HG02870 (cell line): ENCODE results near the gene ZDHHC1.

Experiments used
- ATAC-seq: cut with Tn5 transposase; IDR thresholded peaks from one replicate; pipeline ENCODE4 v1.9.1; 2021; ENCODE audit warnings: mild to moderate bottlenecking, moderate library complexity; ENCODE audit not compliant: unreplicated experiment

The ZDHHC1 gene, protein sequence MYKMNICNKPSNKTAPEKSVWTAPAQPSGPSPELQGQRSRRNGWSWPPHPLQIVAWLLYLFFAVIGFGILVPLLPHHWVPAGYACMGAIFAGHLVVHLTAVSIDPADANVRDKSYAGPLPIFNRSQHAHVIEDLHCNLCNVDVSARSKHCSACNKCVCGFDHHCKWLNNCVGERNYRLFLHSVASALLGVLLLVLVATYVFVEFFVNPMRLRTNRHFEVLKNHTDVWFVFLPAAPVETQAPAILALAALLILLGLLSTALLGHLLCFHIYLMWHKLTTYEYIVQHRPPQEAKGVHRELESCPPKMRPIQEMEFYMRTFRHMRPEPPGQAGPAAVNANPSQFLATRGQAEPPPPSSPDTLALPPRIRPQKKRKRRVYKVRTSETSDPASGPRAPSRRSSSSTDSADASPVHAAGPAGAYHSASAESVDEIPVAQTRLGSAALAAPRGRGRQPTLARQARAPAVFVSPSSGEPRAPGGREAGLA

DNA sequence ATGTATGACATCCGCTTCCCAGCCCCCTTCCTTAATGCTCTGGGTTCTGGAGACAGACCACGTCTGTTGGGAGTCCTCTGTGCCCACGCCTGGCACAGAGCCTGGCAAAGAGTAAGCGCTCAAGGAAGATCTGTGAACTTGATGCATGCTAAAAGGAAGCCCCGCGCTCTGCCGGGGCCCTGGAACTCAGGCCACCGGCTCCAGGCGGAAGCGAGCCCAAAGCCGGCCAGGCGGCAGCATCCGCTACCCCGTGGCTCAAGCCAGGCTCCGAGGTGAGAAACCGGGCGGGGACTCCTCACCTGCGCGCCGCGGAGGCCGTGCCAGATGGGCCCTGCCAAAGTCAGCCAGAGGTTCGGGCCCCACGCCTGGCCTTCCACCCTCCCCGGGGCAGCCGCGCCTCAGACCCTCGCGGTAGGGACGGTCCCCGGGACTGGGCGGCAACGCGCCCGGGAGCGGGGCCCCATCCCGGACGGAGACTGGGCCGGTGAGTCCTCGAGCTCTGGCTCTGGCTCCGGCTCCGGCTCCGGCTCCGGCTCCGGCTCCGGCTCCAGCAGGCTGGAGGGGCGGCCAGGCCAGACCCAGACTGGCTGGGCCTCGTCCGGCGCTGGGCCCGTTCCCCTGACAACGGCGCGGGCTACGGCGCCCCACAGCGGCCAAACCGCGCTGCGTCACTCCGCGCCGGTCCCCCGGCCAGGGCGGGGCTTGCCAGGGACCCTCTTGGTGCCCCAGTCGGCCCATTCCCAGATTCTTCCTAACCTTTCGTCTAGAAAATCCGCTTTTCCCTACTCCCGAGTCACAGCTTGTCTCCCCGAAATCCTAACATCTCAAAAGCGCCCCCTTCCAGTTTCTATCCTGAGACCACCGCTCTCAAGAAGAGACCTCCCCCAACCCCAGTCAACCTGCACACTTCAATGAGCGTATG is at the start of gene ZDHHC1:
Gene ZDHHC1 (minus strand): TSS at position 606 of the 922 bp plus-strand sequence. CDS start 8,702 bp downstream, outside the sequence.
- peak; percentile 62 for ATAC-seq

DNA sequence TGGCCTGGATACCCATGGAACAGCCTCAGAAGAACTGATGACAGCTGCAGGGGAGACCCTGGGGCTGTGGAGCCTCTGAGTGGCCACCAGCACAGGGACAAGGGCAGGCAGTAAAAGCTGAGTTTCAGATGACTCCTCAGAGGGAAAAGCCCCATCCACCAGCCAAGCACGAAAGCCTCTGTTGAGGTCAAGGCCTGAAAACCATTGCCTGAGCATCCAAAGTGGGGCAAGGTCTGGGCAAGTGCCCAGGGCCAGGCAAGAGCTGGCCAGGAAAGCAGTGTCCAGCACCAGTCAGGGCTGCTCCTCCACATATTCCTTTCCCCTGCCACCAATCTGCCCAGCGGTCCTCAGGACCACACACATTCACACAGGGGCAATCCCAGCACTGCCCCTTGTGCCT is 48.3 kb upstream of the ZDHHC1 start:
- ATAC-seq = no peak

DNA sequence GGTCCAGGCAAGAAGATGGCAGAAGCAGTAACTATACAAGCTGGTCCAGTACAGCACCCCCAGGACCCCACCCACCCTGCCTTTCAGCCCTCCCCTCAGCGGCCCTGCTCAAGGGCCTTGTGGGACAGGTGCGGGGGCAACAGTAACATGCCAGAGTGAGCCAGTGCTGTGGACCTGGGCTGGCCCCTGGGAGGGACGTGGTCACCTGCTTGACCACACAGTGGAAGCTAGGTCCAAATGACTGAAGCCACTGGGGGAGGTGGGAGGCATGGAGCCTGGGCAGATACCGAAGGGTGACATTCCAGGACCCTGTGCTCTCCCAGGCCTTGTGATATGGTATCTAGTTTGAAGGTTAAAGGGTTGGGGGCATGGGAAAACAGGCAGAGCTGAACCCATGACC is 47.4 kb upstream of the ZDHHC1 start:
- no peak for ATAC-seq

DNA sequence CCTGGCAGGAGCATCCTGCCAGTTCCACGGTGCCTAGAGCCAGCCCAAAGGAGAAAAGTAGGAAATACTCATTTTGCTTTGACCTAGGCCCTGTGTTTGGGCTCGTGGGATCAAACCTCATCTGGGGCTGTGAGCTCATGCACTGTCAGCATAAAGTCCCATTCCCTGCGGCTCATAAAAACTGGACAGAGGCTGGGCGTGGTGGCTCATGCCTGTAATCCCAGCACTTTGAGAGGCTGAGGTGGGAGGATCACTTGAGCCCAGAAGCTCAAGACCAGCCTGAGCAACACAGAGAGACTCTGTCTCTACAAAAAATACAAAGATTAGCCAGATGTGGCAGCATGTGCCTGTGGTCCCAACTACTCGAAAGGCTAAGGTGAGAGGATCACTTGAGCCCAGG is 46.8 kb upstream of the ZDHHC1 start:
- no peak for ATAC-seq

DNA sequence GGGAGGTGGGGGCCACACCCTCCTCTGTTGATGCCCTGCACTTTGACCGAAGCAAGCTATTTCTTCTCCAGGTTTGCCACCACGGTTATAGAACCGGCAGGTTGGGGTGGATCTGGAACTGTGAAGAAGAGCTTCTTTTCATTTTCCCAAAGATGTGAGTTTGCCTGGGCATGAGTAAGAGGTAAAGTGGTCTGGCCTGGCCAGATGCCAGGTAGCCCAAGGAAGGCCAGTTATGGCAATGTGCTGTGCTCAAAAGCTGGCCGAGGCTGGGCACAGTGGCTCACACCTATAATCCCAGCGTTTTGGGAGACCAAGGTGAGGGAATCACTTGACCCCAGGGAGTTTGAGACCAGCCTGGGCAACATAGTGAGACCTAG is 46.0 kb upstream of the ZDHHC1 start:
- ATAC-seq = no peak

DNA sequence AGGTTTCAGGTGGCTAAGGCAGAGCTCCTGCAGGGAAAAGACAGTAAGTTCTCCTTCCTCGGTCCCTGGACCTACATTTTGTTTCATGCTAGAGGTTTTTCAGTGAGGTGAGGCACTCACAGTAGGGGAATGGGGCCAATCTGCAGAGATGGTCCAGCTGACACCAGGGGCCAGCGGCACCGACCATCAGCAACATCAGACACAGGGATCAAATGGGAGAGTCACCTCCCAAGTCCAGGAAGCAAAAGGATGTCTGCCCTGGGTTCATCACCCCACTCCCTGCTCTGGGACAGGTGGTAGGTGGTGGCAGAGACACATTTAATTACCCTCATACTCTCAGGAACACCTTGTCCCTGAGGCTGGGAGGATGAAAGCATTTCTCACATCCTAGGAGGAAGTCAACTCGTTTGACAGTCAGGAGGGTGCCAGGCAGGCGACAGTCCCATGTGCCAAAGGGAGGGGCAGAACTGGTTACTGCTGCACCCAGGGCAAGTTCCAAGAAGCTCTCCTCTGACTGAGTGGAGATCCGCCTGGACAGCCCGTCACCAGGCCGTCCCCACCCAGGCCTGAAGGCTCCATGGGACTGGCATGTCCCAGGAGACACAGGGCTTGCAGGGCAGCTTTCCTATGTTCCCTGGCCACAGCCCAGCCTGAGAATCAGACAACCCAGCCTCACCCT is 45.5 kb upstream of the ZDHHC1 start:
- ATAC-seq = no peak

DNA sequence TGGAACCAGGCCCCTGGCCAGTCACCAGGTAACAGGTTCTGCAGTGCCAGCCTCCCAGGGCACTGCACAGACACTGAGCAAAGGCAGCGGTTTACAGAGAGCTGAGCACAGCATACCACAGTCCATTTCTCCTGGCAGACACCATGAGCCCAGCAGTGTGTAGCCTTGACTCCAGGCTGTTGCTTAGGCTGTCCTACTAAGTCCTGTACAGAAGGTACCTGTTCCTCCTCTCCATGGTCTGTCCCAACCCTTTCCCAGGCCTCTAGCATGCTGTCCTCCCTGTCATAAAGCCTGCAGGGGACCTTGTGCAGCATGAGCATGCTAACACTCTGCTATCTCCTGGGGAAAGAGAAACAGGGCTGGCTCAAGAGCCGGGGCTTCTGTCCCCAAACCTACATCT is 44.7 kb upstream of the ZDHHC1 start:
- ATAC-seq = no peak

DNA sequence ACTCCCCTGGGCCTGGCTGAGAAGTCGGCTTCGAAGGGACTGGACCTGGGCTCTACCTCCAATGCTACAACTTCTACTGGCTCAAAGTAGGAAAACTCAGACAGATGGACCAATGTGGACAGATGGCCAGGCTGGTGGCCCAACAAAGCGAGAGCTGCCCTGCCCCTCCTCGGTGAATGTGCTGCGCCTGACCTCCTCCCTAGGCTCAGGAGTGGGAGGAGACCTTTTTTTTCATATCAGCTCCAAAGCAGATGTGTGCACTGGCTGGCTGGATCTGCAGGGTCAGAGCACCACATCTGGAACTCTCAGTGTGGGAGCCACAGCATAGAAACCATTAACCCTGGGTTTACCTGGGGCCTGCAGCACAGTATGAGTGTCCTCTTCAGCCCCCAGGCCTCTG is 43.9 kb upstream of the ZDHHC1 start:
- ATAC-seq = no peak

DNA sequence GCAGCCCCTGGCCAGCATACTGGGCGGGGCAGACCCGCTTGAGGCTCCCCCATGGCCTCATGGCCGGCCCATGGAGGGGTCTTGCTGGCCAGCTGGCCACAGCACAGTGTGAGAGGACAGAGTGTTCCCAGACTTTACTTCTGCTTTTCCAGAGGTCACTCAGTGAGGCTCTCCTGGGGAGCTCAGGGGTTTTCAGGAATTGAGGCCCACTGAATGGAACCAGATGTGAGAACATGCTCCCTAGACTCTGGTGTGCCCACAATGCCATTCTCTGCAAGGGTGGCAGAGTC is 43.5 kb upstream of the ZDHHC1 start:
- ATAC-seq = no peak

DNA sequence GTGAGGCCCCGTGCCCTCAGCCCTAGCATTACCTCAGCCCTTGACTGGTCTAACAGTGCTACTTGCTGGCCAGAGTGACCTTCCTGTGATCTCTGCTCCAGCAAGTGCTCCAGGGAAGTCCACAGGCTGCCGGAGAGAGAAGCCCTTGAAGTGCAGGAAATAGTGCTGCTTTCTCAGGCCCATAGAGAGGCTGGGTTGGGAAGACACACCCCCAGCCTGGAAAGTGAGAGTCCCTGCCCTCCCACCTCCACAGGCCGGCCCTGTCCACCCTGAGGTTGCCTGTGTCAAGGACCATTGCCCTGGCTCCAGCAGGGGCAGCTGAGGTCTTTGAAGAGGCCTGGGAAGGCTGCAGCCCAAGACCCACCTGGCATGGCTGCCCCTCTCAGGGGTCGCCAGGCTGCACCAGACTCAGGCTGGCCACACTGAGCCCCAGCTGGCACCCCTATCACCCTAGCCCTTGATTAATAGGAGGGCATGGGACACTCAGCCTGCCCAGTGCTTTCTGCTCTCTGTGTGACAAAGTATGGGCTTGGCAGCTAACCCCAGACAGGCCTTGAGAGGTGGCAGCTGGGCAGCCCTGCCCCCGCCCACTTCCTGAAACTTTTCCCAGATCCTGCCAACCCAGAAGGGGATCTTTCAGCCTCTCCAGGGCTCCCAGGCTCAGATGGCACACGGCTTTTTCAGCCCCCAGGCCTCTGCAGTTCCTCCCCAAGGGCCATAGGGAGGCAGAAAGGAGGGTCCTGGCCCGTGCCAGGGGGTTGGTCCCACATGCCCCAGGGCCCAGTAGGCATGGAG is 43.0 kb upstream of the ZDHHC1 start:
- ATAC-seq = no peak

DNA sequence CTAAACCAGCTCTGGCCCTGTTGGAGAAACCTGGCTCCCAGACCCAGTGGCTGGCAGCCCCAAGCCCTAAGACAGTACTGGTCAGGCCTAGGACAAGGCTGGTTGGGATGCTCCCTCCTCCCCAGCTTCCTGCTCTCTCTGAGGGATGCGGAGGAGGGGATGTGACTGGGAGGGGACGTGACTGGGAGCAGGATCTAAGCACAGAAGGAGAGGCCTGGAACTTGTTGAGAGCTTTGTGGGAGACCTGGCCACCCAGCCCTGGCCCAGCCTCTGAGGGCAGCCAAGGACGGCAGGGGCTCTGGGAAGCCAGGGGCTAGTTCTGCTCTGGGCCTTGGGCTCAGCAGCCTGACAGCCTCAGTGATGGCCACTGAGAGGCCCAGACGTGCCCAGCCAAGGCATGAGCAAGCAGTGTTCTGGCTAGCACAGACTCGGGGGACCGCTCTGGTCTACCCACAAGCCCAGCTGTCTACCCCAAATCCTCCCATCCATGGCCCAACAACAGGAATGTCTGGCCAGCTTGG is 41.9 kb upstream of the ZDHHC1 start:
- ATAC-seq = no peak

DNA sequence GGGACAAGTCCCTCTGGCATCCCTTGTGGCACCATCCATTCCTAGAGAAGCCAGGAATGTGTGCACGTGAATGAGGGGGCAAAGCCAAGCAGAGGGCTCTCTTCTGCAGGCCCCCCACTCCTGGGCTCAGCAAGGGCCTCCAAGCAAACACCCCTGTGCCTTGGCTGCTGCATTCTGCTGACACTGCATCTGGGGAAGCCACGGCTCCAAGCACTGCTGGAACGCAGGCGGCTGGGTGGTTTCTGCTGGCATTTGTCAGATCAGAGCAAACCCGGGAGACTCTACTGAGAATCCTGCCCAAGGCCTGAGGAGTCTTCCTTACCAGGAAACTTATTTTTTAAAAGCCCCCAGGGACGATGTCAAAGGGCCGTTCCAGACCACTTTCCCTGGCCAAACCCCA is 41.3 kb upstream of the ZDHHC1 start:
- ATAC-seq = no peak

DNA sequence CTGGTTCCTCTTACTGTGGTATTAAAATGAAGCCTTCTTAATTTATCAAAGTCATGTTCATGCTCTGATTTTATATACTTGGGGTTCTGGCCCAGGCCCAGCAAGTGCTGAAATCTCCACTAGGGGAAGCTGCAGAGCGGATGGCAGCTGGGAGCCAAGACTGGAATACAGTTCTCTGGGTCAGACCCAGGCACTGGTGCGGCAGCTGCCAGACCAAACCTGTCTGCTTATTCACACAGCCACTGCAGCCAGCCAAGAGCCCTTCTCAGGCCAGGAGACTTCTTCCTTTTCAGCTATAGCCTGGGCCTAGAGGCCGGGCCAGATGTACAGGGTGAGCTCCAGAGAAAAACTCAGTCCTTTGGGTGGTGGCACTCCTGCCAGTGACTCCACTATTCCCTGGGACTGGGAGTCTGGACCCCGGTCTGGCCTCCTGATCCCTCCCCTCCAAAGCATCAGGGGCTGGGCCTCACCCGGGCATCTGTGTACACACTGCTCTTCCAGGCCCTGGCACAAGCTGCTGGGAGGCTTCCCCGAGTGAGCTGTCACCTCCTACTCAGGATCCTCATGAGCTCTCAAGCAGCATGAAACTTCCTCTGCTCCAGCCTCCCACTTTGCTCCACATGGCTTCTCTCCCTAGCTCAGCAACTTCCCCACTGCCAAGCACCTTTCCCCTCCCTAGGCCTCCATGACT is 40.3 kb upstream of the ZDHHC1 start:
- ATAC-seq = no peak

DNA sequence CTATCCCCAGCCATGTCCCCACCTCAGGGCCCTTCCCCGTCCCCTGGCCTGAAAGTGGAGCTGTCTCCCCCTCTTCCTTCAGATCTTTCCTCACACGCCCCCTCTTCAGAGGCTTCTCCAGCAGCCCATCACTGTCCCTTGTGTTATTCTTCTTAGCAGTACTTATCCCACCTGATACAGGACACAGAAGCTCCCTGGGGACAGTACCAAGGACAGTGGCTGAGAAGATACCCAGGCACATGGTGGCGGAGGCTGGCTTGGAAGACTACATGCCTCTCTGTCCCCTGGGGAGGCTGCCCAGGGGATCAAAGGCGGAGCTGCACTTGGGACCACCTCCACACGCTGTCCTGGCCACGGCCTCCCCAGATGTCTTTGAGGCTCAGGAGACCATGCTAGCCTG is 38.6 kb upstream of the ZDHHC1 start:
- no peak for ATAC-seq

DNA sequence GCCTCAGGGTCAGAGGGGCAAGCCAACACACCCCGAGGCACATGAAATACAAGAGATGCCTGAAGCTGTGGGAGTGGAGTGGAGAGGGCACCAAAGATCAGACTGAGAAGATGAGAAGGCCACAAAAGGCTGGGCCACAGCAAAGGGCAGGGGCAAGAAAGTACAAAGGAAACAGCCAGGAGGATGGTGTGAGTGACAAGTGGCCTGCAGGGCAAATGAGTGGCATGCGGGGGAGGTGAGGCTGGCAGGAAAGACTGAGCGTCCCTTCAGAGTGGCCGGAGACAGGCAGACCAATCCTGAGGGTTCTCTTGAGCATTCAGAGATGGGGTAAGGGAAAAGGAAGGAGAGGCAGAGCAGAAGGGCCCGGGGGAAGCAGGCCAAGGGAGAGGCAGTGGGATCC is 37.8 kb upstream of the ZDHHC1 start:
- ATAC-seq = no peak

DNA sequence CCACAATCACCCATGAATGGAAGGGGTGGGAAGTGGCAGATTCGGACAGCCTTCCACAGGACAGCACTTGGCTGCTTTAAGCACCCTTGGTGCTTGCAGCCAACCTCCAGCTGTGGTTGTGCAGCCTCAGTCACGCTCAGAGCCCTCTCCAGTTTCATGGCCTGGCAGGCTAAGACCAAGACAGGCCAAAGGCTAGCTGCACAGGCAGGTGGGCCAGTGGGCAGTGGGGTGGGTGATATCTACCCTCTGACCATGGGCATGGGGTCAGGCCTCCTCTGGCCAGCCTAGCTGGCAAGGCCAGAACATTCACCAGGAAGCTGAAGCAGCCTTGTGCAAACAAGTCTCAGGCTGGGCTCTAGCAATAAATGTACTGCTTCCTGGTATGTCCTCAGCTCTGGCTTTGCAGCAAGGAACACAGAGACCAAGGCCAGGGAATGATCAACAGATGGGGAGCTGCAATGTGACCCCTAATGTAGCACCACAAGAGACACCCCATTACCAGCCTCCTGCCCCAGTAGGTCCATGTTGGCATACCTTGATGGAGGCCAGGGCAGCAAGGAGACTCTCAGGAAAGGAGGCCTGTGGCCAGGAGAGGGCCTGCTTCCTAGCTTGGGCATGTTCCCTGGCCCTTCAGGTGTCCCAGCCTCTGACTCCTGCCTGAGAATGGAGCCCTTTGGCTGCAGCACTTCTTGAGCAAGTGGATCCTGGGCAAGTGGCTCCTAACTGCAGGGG is 35.6 kb upstream of the ZDHHC1 start:
- no peak for ATAC-seq

DNA sequence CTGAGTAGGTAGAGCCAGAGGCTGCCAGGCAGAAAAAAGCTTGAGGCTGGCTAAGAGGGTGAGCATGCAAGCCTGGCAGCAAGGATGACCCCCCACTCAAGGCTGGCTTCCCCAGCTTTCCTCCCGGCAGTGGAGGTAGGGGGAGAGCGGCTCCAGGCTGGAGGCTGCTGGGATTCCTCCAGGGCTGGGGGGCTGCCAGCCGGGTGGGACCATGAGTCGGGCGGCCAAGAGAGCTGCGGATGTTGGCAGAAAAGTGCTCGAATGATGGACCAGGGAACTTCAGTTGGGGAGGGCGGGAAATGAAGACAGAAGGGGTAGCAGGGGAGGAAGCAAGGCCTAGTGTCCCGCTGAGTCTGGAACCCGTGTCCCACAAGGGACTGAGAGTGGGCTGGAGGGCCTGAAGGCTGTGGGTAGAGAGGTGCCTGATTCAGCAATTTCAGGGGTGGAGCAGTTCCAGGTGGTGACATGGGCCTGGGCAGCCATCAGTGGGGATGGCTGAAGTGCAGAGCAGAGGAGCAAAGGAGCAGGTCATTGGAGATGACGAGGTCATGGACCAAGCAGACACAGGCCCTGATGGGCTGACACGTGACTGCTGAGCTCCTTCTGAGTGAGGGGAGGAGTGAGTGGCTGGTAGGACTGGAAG is 34.9 kb upstream of the ZDHHC1 start:
- no peak for ATAC-seq

DNA sequence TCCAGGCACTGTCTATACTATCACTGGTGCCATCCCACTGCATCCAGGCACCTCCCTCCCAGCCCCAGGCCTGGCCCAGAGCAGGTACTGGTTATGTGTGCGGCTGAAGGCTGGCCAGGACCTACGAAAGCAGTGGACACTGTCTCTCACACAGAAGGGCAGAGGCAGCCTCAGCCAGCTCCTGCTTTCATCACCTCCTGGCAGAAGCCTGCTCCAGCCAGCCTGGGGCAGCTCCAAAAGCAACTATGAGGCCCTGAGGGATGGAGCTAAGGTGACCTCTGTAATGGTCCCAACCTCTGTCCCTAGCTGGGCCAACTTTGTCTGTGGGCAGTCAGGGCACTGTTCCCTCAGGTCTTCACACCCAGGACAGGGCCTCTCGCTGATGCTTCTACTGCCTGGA is 33.5 kb upstream of the ZDHHC1 start:
- ATAC-seq = no peak

DNA sequence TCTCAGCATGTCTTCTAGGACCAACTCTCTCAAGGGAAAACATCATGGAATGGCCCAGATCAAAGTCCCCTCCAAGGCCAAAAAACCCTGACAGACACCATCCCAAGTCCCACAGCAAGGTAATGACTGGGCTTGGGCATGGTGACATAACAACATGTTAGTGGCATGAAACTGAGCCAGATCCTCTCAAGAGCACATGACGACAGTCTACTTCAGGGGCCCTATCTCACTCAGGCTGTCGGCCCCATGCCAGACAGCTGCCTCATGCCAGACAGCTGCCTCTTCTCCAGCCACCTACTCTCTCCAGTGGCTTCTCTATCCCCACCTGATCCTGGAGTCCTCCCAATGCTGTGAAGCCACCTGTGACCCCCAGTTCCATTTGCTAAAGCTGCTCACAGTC is 33.1 kb upstream of the ZDHHC1 start:
- ATAC-seq = no peak
